Endodermal cell (in vitro differentiated cells): ENCODE measurements around the gene KIF16B. TPM values are rescaled to one million over a fixed set of nuclear protein-coding genes. Genes with fewer than 3 reads are reported as not detected.

Source experiments
- DNase-seq: peaks from one replicate; pipeline ENCODE4 v3.0.0-alpha.2; 2017
- H3K27ac ChIP-seq: 2 replicates; pipeline ENCODE4 v1.5.1; 2013; ENCODE audit warnings: mild to moderate bottlenecking, low read depth, low read length, moderate library complexity
- H3K27me3 ChIP-seq: 2 replicates; pipeline ENCODE4 v1.6.1; 2013; ENCODE audit warnings: mild to moderate bottlenecking, low read length, moderate library complexity; ENCODE audit not compliant: insufficient read depth, control insufficient read depth, poor library complexity, severe bottlenecking
- H3K36me3 ChIP-seq: 2 replicates; pipeline ENCODE4 v1.7.0; 2013; ENCODE audit warnings: mild to moderate bottlenecking, low read length, moderate library complexity; ENCODE audit not compliant: control insufficient read depth, insufficient read depth
- H3K4me1 ChIP-seq: one replicate; pipeline ENCODE4 v1.7.0; 2013; ENCODE audit warnings: low read length; ENCODE audit not compliant: control insufficient read depth, insufficient read depth
- H3K4me3 ChIP-seq: 2 replicates; pipeline ENCODE4 v1.5.1; 2013; ENCODE audit warnings: mild to moderate bottlenecking, low read length, moderate library complexity
- H3K9ac ChIP-seq: 2 replicates; pipeline ENCODE4 v1.6.1; 2013; ENCODE audit warnings: mild to moderate bottlenecking, low read length, moderate library complexity; ENCODE audit not compliant: poor library complexity, severe bottlenecking; ENCODE audit errors: extremely low read depth
- H3K9me3 ChIP-seq: 2 replicates; pipeline ENCODE4 v1.6.1; 2013; ENCODE audit warnings: mild to moderate bottlenecking, low read length, moderate library complexity; ENCODE audit not compliant: control insufficient read depth
- H3K27ac Mint-ChIP-seq: 2 replicates; pipeline ENCODE4 v1.8.0; 2020; ENCODE audit warnings: mixed read lengths
- H3K27me3 Mint-ChIP-seq: 2 replicates; pipeline ENCODE4 v1.8.0; 2021; ENCODE audit warnings: mild to moderate bottlenecking, mixed read lengths; ENCODE audit not compliant: insufficient read depth
- H3K36me3 Mint-ChIP-seq: 2 replicates; pipeline ENCODE4 v1.8.0; 2020; ENCODE audit warnings: low read depth, mixed read lengths
- H3K4me1 Mint-ChIP-seq: 2 replicates; pipeline ENCODE4 v1.8.0; 2020; ENCODE audit warnings: mixed read lengths
- H3K4me3 Mint-ChIP-seq: 2 replicates; pipeline ENCODE4 v1.8.0; 2020; ENCODE audit warnings: mild to moderate bottlenecking, moderate library complexity, mixed read lengths
- H3K9me3 Mint-ChIP-seq: 2 replicates; pipeline ENCODE4 v1.8.0; 2020; ENCODE audit warnings: mild to moderate bottlenecking, mixed read lengths
- WGBS, 2 experiments: methylation state at CpG; one replicate each; pipeline versions ENCODE4 v1.1.5 to v1.1.7; 2013; ENCODE audit warnings: missing lambda C conversion rate in 2 of 2, mixed read lengths in 1 of 2; ENCODE audit not compliant: insufficient coverage in 1 of 2, insufficient read length in 1 of 2; 5-methylcytosine and 5-hydroxymethylcytosine counted together
- total RNA-seq, 2 donors: library from RNA; stranded (reverse); fragmentation: NEBNext Ultra II Directional in 1 of 2; extraction: Animal tissue kit (Norgen Biotek cat#: 25700) in 1 of 2; gene quantifications; 2 replicates in 1 of 2; 3 replicates in 1 of 2; pipeline ENCODE4 v1.2.1, GENCODE V29; 2021
- TF ChIP-seq, protein P1 (sequence below): fragments of 200-600 bp; sonication (generic); conservative IDR thresholded peaks from 2 replicates; pipeline ENCODE4 v1.5.0; 2021; ENCODE audit warnings: antibody characterized with exemption, mild to moderate bottlenecking

Gene KIF16B
- total RNA-seq, 2 donors from 2014 or later = 17.3 to 18.8 TPM

DNA sequence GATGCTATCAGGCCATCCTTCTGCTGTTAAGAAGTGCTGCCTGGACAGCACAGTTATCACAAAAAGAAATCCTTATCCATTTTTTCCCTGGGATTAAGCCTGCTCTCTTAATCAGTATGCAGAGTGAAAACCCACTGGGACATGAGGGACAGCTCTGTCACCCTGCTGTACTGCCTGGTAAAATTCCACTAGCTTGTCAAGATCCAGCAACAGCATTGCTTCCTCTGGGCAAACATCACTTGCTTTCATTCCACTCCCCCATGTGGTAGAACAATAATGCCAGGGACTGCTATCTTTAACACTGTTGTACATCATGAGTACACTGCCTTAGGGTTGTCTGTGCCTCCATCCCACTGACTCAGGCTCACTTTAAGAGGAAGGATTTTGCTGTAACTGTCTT lies 331.3 kb downstream of the KIF16B start:
- Histone ChIP-seq H3K9ac (no peak overlapping the region), H3K27ac (no peak overlapping the region)
- no peaks in the 10 kb centered on the region for H3K36me3 Mint-ChIP-seq

DNA sequence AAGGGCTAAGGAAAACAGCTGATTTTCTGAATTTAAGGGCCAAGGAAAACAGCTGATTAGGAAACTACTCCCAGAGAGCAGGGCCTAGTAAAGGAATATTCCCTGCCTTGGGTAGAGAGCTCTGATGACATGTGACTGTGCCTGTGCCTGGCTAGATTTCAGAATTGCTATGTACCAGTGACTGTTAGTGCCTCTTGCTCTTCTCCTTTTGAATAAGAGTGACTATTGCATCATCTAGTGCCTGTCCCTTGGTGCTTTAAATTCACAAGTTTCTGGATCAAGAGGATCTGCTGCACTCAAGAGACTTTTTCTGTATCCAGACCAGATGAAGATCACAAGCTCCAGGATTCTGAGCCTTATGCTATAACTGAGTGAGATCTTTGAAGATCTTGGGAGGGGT lies 332.9 kb downstream of the KIF16B start:
- no peak overlapping the region for H3K4me3 Mint-ChIP-seq
- Histone ChIP-seq H3K9me3 (peaks cover 31% of the 10 kb centered on the region), H3K4me3 (no peak overlapping the region), H3K9ac (no peak overlapping the region), H3K27ac (no peak overlapping the region), H3K27me3 (no peaks in the 10 kb centered on the region), H3K36me3 (no peaks in the 10 kb centered on the region), H3K4me1 (peaks cover 16% of the 10 kb centered on the region)
- DNase-seq = no peak
- H3K27me3 Mint-ChIP-seq = no peaks in the 10 kb centered on the region
- TF ChIP-seq, protein P1, sequence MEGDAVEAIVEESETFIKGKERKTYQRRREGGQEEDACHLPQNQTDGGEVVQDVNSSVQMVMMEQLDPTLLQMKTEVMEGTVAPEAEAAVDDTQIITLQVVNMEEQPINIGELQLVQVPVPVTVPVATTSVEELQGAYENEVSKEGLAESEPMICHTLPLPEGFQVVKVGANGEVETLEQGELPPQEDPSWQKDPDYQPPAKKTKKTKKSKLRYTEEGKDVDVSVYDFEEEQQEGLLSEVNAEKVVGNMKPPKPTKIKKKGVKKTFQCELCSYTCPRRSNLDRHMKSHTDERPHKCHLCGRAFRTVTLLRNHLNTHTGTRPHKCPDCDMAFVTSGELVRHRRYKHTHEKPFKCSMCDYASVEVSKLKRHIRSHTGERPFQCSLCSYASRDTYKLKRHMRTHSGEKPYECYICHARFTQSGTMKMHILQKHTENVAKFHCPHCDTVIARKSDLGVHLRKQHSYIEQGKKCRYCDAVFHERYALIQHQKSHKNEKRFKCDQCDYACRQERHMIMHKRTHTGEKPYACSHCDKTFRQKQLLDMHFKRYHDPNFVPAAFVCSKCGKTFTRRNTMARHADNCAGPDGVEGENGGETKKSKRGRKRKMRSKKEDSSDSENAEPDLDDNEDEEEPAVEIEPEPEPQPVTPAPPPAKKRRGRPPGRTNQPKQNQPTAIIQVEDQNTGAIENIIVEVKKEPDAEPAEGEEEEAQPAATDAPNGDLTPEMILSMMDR = no peak
- peaks cover 25% of the 10 kb centered on the region for H3K4me1 Mint-ChIP-seq
- H3K9me3 Mint-ChIP-seq = peaks cover 23% of the 10 kb centered on the region
- no peak overlapping the region for H3K27ac Mint-ChIP-seq
- no peaks in the 10 kb centered on the region for H3K36me3 Mint-ChIP-seq

More for the DNA sequence above, 331.3 kb downstream of the KIF16B start:
- H3K27ac Mint-ChIP-seq = no peak overlapping the region
- H3K36me3 ChIP-seq = no peaks in the 10 kb centered on the region
- H3K9me3 Mint-ChIP-seq = peaks cover 23% of the 10 kb centered on the region
- H3K4me1 Mint-ChIP-seq = peaks cover 9% of the 10 kb centered on the region
- H3K27me3 ChIP-seq = no peaks in the 10 kb centered on the region
- TF ChIP-seq, protein P1 = peak; percentile 35
- H3K4me1 ChIP-seq = peaks cover 4% of the 10 kb centered on the region
- no peak overlapping the region for H3K4me3 Mint-ChIP-seq
- no peak overlapping the region for H3K4me3 ChIP-seq
- peak; percentile 31 for DNase-seq
- no peaks in the 10 kb centered on the region for H3K27me3 Mint-ChIP-seq
- H3K9me3 ChIP-seq = peaks cover 31% of the 10 kb centered on the region

DNA sequence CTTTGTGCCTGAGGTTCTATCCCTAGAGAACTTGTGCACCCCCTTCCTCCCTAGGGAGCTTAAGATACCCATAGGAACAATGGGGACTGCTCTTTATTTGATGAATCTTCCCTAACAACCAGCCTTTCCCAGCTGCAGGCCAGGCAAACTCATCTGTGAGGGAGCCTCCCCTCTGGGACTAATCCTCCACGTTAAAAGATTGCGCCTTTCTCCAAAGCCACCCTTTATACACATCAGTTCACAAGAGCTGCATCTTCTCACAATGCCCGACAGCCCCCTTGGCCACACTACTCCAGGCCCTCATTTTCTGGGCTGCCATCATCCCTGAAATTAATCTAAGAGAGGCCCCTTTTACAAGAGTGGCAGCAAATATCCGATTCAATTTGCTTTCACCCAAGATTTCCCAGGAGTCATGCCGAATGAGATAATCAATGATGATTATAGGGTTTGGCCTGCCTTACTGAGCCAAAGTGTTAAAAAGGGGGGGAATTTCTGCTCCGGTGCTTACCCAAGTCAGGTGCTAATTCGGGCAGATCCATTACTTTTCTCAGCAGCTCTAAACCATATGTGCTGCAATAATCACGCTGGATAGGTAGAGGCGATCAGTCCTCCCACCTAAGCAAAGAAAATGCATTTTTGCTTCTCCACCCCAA lies 336.5 kb downstream of the KIF16B start:
- WGBS, 2 experiments = 87 to 96% methylated on average over 4 to 9 of the region's 9 CpGs
- Mint-ChIP-seq H3K27me3 (no peaks in the 10 kb centered on the region), H3K27ac (no peak overlapping the region)

More for the DNA sequence above, 336.5 kb downstream of the KIF16B start:
- Mint-ChIP-seq H3K36me3 (no peaks in the 10 kb centered on the region), H3K9me3 (peaks cover 23% of the 10 kb centered on the region), H3K4me3 (no peak overlapping the region), H3K4me1 (peaks cover 35% of the 10 kb centered on the region)
- H3K9ac ChIP-seq = no peak overlapping the region
- peaks cover 18% of the 10 kb centered on the region for H3K4me1 ChIP-seq
- no peaks in the 10 kb centered on the region for H3K27me3 ChIP-seq
- TF ChIP-seq, protein P1 = no peak
- H3K9me3 ChIP-seq = peaks cover 31% of the 10 kb centered on the region
- no peak overlapping the region for H3K4me3 ChIP-seq
- H3K27ac ChIP-seq = no peak overlapping the region
- H3K36me3 ChIP-seq = no peaks in the 10 kb centered on the region
- peak; percentile 33 for DNase-seq
